Mesenchymal stem cell (in vitro differentiated cells and primary cell): ENCODE data around the gene PAX1.

Experiments used
- DNase-seq: peaks from one replicate; pipeline ENCODE4 v3.0.0-alpha.2; 2013
- H2AFZ ChIP-seq: one replicate; pipeline ENCODE4 v1.6.1; 2013; ENCODE audit warnings: low read depth, mild to moderate bottlenecking, control low read depth, inconsistent platforms, low read length, moderate library complexity
- H2AK5ac ChIP-seq: 2 replicates; pipeline ENCODE4 v1.6.1; 2013; ENCODE audit warnings: low read length, moderate library complexity, mild to moderate bottlenecking, inconsistent platforms; ENCODE audit not compliant: severe bottlenecking
- H2BK120ac ChIP-seq: one replicate; pipeline ENCODE4 v1.6.1; 2013; ENCODE audit warnings: low read depth, mild to moderate bottlenecking, inconsistent platforms, low read length, moderate library complexity
- H2BK12ac ChIP-seq, 2 experiments: one replicate each; pipeline ENCODE4 v1.6.1; 2013; ENCODE audit warnings: inconsistent platforms in 2 of 2, low read length in 2 of 2, mild to moderate bottlenecking in 2 of 2, moderate library complexity in 2 of 2, control low read depth in 1 of 2
- H2BK15ac ChIP-seq: one replicate; pipeline ENCODE4 v1.6.1; 2013; ENCODE audit warnings: mild to moderate bottlenecking, low read depth, inconsistent platforms; ENCODE audit not compliant: poor library complexity, severe bottlenecking
- H2BK5ac ChIP-seq: 2 replicates; pipeline ENCODE4 v1.6.1; 2013; ENCODE audit warnings: low read depth, mild to moderate bottlenecking, low read length, control low read depth, inconsistent platforms; ENCODE audit not compliant: poor library complexity, severe bottlenecking
- H3K14ac ChIP-seq, 2 experiments: one replicate each; pipeline ENCODE4 v1.6.1; 2013; ENCODE audit warnings: inconsistent platforms in 2 of 2, low read length in 2 of 2, control low read depth in 1 of 2, mild to moderate bottlenecking in 1 of 2, moderate library complexity in 1 of 2
- H3K18ac ChIP-seq, 2 experiments: one replicate each; pipeline ENCODE4 v1.6.1; 2013; ENCODE audit warnings: inconsistent platforms in 2 of 2, low read length in 2 of 2, control low read depth in 1 of 2, low read depth in 1 of 2, mild to moderate bottlenecking in 1 of 2
- H3K23ac ChIP-seq, 2 experiments: one replicate each; pipeline ENCODE4 v1.6.1; 2013; ENCODE audit warnings: inconsistent platforms in 2 of 2, low read length in 2 of 2, mild to moderate bottlenecking in 2 of 2, moderate library complexity in 2 of 2, control low read depth in 1 of 2
- H3K27ac ChIP-seq: 2 replicates; pipeline ENCODE4 v1.5.1; 2013; ENCODE audit warnings: mild to moderate bottlenecking, moderate library complexity, low read length, control low read depth, inconsistent platforms; ENCODE audit not compliant: poor library complexity, severe bottlenecking
- H3K27me3 ChIP-seq, 2 experiments: 2 replicates each; pipeline versions ENCODE4 v1.6.1 to v1.7.0; 2013; ENCODE audit warnings: low read length in 2 of 2, mild to moderate bottlenecking in 2 of 2, moderate library complexity in 2 of 2, control low read depth in 1 of 2, inconsistent platforms in 1 of 2; ENCODE audit not compliant: control insufficient read depth in 1 of 2, insufficient read depth in 1 of 2
- H3K36me3 ChIP-seq, 2 experiments: 2 replicates each; pipeline versions ENCODE4 v1.6.1 to v1.7.0; 2013; ENCODE audit warnings: low read length in 2 of 2, control low read depth in 1 of 2, inconsistent platforms in 1 of 2, low read depth in 1 of 2, mild to moderate bottlenecking in 1 of 2; ENCODE audit not compliant: insufficient read depth in 2 of 2, control insufficient read depth in 1 of 2
- H3K4ac ChIP-seq, 2 experiments: one replicate each; pipeline ENCODE4 v1.6.1; 2013; ENCODE audit warnings: inconsistent platforms in 2 of 2, low read length in 2 of 2, mild to moderate bottlenecking in 2 of 2, moderate library complexity in 2 of 2, control low read depth in 1 of 2, low read depth in 1 of 2
- H3K4me1 ChIP-seq: 2 replicates; pipeline ENCODE4 v1.6.1; 2013; ENCODE audit warnings: low read depth, low read length, control low read depth; ENCODE audit not compliant: control insufficient read depth, insufficient read depth
- H3K4me2 ChIP-seq: 2 replicates; pipeline ENCODE4 v1.6.1; 2013; ENCODE audit warnings: low read length, mild to moderate bottlenecking, inconsistent platforms; ENCODE audit not compliant: poor library complexity, severe bottlenecking
- H3K4me3 ChIP-seq, 2 experiments: 2 replicates each; pipeline versions ENCODE4 v1.5.1 to v1.7.0; 2013; ENCODE audit warnings: low read length in 2 of 2, mild to moderate bottlenecking in 2 of 2, control low read depth in 1 of 2, low read depth in 1 of 2; ENCODE audit not compliant: insufficient read depth in 1 of 2
- H3K79me1 ChIP-seq: replicated peaks from 2 replicates; pipeline ENCODE4 v1.6.1; 2013; ENCODE audit warnings: mild to moderate bottlenecking, control low read depth, low read length, inconsistent platforms; ENCODE audit not compliant: poor library complexity, severe bottlenecking
- H3K9ac ChIP-seq: 2 replicates; pipeline ENCODE4 v1.7.0; 2013; ENCODE audit warnings: mild to moderate bottlenecking, low read length, moderate library complexity
- H3K9me3 ChIP-seq: 2 replicates; pipeline ENCODE4 v1.7.0; 2013; ENCODE audit warnings: mild to moderate bottlenecking, low read length; ENCODE audit not compliant: control insufficient read depth
- H4K8ac ChIP-seq: one replicate; pipeline ENCODE4 v1.6.1; 2013; ENCODE audit warnings: inconsistent platforms, mild to moderate bottlenecking, low read length, moderate library complexity
- H4K91ac ChIP-seq: one replicate; pipeline ENCODE4 v1.6.1; 2013; ENCODE audit warnings: mild to moderate bottlenecking, low read length, inconsistent platforms
- WGBS: methylation state at CpG from one replicate; pipeline ENCODE4 v1.1.7; 2013; ENCODE audit warnings: mixed read lengths; 5-methylcytosine and 5-hydroxymethylcytosine counted together

Gene PAX1

DNA sequence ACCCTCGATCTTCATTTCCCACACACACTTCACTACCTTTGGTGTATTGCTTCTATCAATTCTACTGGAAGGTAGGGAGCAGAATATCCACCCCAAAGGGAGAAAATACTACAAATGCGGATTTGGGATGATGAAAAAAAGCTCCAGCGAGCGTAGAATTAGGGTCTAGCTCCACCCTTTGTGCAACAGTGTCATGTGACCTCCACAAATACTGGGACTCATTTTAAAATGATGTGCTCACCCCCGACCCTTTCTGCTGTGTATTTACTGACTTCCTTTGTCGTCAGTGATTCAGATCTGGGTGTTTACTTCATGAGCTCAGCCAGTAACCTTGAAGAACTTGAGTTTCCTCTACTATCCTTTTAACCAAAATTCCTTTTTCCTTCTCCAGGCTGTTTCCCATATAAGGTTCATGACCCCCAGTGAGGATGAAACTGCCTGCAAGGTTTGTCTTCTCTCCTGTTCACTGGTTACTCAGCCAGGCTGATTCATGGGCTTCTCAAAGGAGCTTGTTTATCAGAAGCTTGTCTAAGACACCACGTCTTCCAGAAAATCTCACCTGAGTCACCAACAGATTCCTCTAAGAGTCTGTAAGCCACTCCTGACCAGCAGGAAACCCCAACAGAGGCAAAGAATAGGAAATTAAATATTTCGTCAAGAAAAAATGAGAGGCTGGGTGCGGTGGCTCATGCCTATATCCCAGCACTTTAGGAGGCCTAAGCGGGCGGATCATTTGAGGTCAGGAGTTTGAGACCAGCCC is 39.6 kb upstream of the PAX1 start:
- Histone ChIP-seq H3K27ac (no peak overlapping the region), H2BK120ac (no peak overlapping the region), H3K14ac (no peak overlapping the region), H3K4ac (no peak overlapping the region), H3K36me3 (no peaks in the 10 kb centered on the region), H3K18ac (no peak overlapping the region), H2BK15ac (no peak overlapping the region), H2BK12ac (no peak overlapping the region), H3K23ac (no peak overlapping the region), H4K8ac (no peak overlapping the region), H3K79me1 (no peaks in the 10 kb centered on the region), H3K4me1 (no peaks in the 10 kb centered on the region), H3K4me2 (no peak overlapping the region), H3K9ac (no peak overlapping the region), H2AK5ac (no peak overlapping the region), H2BK5ac (no peak overlapping the region), H3K27me3 (no peaks in the 10 kb centered on the region), H3K9me3 (no peaks in the 10 kb centered on the region), H4K91ac (no peak overlapping the region), H3K4me3 (no peak overlapping the region), H2AFZ (no peak overlapping the region)
- DNase-seq = no peak
- 76% methylated on average over 10 of the region's 11 CpGs for WGBS

GRCh38 chr20:21670126-21670525 is 35.3 kb upstream of the PAX1 start:
- Histone ChIP-seq H3K36me3 (no peaks in the 10 kb centered on the region), H2BK5ac (no peak overlapping the region), H4K91ac (peak overlapping the region; percentile 15), H3K18ac (no peak overlapping the region), H2AFZ (no peak overlapping the region), H2BK15ac (no peak overlapping the region), H2BK12ac (no peak overlapping the region), H2AK5ac (no peak overlapping the region), H3K4ac (no peak overlapping the region), H3K9me3 (no peaks in the 10 kb centered on the region), H3K14ac (no peak overlapping the region), H3K4me2 (no peak overlapping the region), H3K4me1 (no peaks in the 10 kb centered on the region), H3K4me3 (no peak overlapping the region), H3K27ac (no peak overlapping the region), H3K27me3 (no peaks in the 10 kb centered on the region), H3K9ac (no peak overlapping the region), H4K8ac (no peak overlapping the region), H2BK120ac (no peak overlapping the region), H3K79me1 (no peaks in the 10 kb centered on the region), H3K23ac (no peak overlapping the region)
- 77% methylated on average over 12 of the region's 12 CpGs for WGBS
- DNase-seq = no peak

- Histone ChIP-seq H3K9me3 (no peaks in the 10 kb centered on the region), H3K14ac (no peak overlapping the region), H4K91ac (no peak overlapping the region), H3K27ac (no peak overlapping the region), H2BK12ac (no peak overlapping the region), H3K4me1 (no peaks in the 10 kb centered on the region), H3K27me3 (no peaks in the 10 kb centered on the region), H3K18ac (no peak overlapping the region), H3K9ac (no peak overlapping the region), H2AK5ac (no peak overlapping the region), H2AFZ (no peak overlapping the region), H2BK120ac (no peak overlapping the region), H3K36me3 (no peaks in the 10 kb centered on the region), H3K4me3 (no peak overlapping the region), H3K79me1 (no peaks in the 10 kb centered on the region), H2BK15ac (no peak overlapping the region), H4K8ac (no peak overlapping the region), H2BK5ac (no peak overlapping the region), H3K4ac (no peak overlapping the region), H3K4me2 (no peak overlapping the region), H3K23ac (no peak overlapping the region)
- DNase-seq = no peak
- WGBS = 68% methylated on average over 1 of the region's 1 CpG
Measured at GRCh38 chr20:21670981-21671380, 34.5 kb upstream of the PAX1 start.

DNA sequence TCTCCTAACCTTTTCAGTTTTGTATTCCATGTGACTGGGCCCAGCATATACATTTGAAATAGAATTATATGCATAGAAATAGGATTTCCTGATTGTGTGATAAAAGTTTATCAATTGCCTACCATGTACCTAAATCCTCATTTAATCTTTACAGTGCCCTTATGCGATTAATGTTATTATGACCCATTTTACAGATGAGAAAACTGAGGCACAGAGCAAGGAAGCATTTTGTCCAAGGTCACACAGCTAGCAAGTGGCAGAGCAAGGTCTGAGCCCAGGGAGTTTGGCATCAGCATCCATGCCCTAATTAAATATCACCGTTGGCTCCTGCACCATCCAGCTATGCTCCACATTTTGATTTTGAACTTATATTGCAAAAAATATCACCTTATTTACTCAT is 28.2 kb upstream of the PAX1 start:
- Histone ChIP-seq H3K23ac (no peak overlapping the region), H2BK5ac (no peak overlapping the region)

More for the DNA sequence above, 28.2 kb upstream of the PAX1 start:
- Histone ChIP-seq H3K14ac (no peak overlapping the region), H3K9me3 (no peaks in the 10 kb centered on the region), H3K4me1 (no peaks in the 10 kb centered on the region), H3K4me3 (no peak overlapping the region), H3K18ac (no peak overlapping the region), H3K36me3 (no peaks in the 10 kb centered on the region), H3K9ac (no peak overlapping the region), H3K27me3 (no peaks in the 10 kb centered on the region), H3K27ac (no peak overlapping the region), H3K79me1 (no peaks in the 10 kb centered on the region), H3K4ac (no peak overlapping the region), H2BK120ac (no peak overlapping the region), H2BK12ac (no peak overlapping the region), H2BK15ac (no peak overlapping the region), H3K4me2 (no peak overlapping the region), H4K8ac (no peak overlapping the region), H2AK5ac (no peak overlapping the region), H2AFZ (no peak overlapping the region), H4K91ac (no peak overlapping the region)
- 91% methylated on average over 2 of the region's 2 CpGs for WGBS
- DNase-seq = no peak
